Central memory CD4-positive, alpha-beta T cell (primary cell): Measurements from ENCODE around the gene PTH2R.
"Not testable (repeated sequence)": the region's sequence is repeated elsewhere in the genome, so short reads cannot be mapped to it uniquely, and the experiment has no call there.

Source experiments
- DNase-seq: peaks from one replicate; pipeline ENCODE4 v3.0.0; 2022

The PTH2R gene

GRCh38 chr2:208488686-208489564, 82.3 kb downstream of the PTH2R start:
- DNase-seq, result no peak

- DNase-seq, result no peak
Measured at GRCh38 chr2:208489687-208490086, 83.1 kb downstream of the PTH2R start.

GRCh38 chr2:208490492-208490891, 83.9 kb downstream of the PTH2R start:
- DNase-seq, result no peak

- DNase-seq, result no peak
Measured at GRCh38 chr2:208491641-208492040, 85.0 kb downstream of the PTH2R start.

- DNase-seq, result no peak
Measured at GRCh38 chr2:208492069-208492468, 85.5 kb downstream of the PTH2R start.

- no peak for DNase-seq
Measured at GRCh38 chr2:208493186-208493585, 86.6 kb downstream of the PTH2R start.

- no peak for DNase-seq
Measured at GRCh38 chr2:208496129-208496528, 89.5 kb downstream of the PTH2R start.

GRCh38 chr2:208501206-208501605, 94.6 kb downstream of the PTH2R start:
- DNase-seq, result no peak

GRCh38 chr2:208502288-208502687, 95.7 kb downstream of the PTH2R start:
- no peak for DNase-seq

- not testable (repeated sequence) for DNase-seq
Measured at GRCh38 chr2:208505365-208505764, 98.8 kb downstream of the PTH2R start.

- DNase-seq, result no peak
Measured at GRCh38 chr2:208509586-208509985, 103.0 kb downstream of the PTH2R start.

GRCh38 chr2:208511016-208511415, 104.4 kb downstream of the PTH2R start:
- DNase-seq, result no peak

- DNase-seq, result no peak
Measured at GRCh38 chr2:208511573-208511972, 105.0 kb downstream of the PTH2R start.

GRCh38 chr2:208515099-208515498, 108.5 kb downstream of the PTH2R start:
- no peak for DNase-seq

- not testable (repeated sequence) for DNase-seq
Measured at GRCh38 chr2:208523069-208523468, 116.5 kb downstream of the PTH2R start.

GRCh38 chr2:208525165-208525564, 118.6 kb downstream of the PTH2R start:
- not testable (repeated sequence) for DNase-seq

- DNase-seq, result no peak
Measured at GRCh38 chr2:208529796-208530195, 123.2 kb downstream of the PTH2R start.

GRCh38 chr2:208531361-208531760, 124.8 kb downstream of the PTH2R start:
- no peak for DNase-seq

GRCh38 chr2:208535578-208535977, 129.0 kb downstream of the PTH2R start:
- not testable (repeated sequence) for DNase-seq

- no peak for DNase-seq
Measured at GRCh38 chr2:208541461-208541988, 134.9 kb downstream of the PTH2R start.

GRCh38 chr2:208541989-208542464, 135.4 kb downstream of the PTH2R start:
- no peak for DNase-seq

GRCh38 chr2:208542465-208543041, 136.0 kb downstream of the PTH2R start:
- no peak for DNase-seq
